Measurements from ENCODE around the gene CCL24.
"Not testable (repeated sequence)": the region's sequence is repeated elsewhere in the genome, so short reads cannot be mapped to it uniquely, and the experiment has no call there.

The CCL24 gene

GRCh38 chr7:75820688-75821087 is 7.1 kb upstream of the CCL24 start:
- no peak overlapping the region for H3K4me3 ChIP-seq (ENCODE audit: low read depth, low read length)

- no peak overlapping the region for H3K4me3 ChIP-seq (ENCODE audit: low read depth, low read length)
These were observed 6.1 kb upstream of the CCL24 start for GRCh38 chr7:75819711-75820110.

GRCh38 chr7:75818472-75818871 is 4.9 kb upstream of the CCL24 start:
- H3K4me3 ChIP-seq (ENCODE audit: low read depth, low read length): no peak overlapping the region

- no peak overlapping the region for H3K4me3 ChIP-seq (ENCODE audit: low read depth, low read length)
These were observed 3.5 kb upstream of the CCL24 start for GRCh38 chr7:75817116-75817515.

- no peak overlapping the region for H3K4me3 ChIP-seq (ENCODE audit: low read depth, low read length)
These were observed 1.9 kb upstream of the CCL24 start for GRCh38 chr7:75815418-75816064.

GRCh38 chr7:75814407-75814947 is 871 bp upstream of the CCL24 start:
- H3K4me3 ChIP-seq (ENCODE audit: low read depth, low read length): no peak overlapping the region

GRCh38 chr7:75813084-75813483 is 522 bp downstream of the CCL24 start:
- no peak overlapping the region for H3K4me3 ChIP-seq (ENCODE audit: low read depth, low read length)

GRCh38 chr7:75811894-75812678 is 1.5 kb downstream of the CCL24 start:
- H3K4me3 ChIP-seq (ENCODE audit: low read depth, low read length): no peak overlapping the region

GRCh38 chr7:75809396-75809795 is 4.2 kb downstream of the CCL24 start:
- H3K4me3 ChIP-seq (ENCODE audit: low read depth, low read length): no peak overlapping the region

GRCh38 chr7:75808106-75808505 is 5.5 kb downstream of the CCL24 start:
- no peak overlapping the region for H3K4me3 ChIP-seq (ENCODE audit: low read depth, low read length)

GRCh38 chr7:75807452-75807851 is 6.2 kb downstream of the CCL24 start:
- no peak overlapping the region for H3K4me3 ChIP-seq (ENCODE audit: low read depth, low read length)

GRCh38 chr7:75806560-75807307 is 6.9 kb downstream of the CCL24 start:
- no peak overlapping the region for H3K4me3 ChIP-seq (ENCODE audit: low read depth, low read length)

GRCh38 chr7:75804705-75805104 is 8.9 kb downstream of the CCL24 start:
- no peak overlapping the region for H3K4me3 ChIP-seq (ENCODE audit: low read depth, low read length)

- no peak overlapping the region for H3K4me3 ChIP-seq (ENCODE audit: low read depth, low read length)
These were observed 9.6 kb downstream of the CCL24 start for GRCh38 chr7:75804004-75804403.

- H3K4me3 ChIP-seq (ENCODE audit: low read depth, low read length): no peak overlapping the region
These were observed 11.1 kb downstream of the CCL24 start for GRCh38 chr7:75802552-75802821.

GRCh38 chr7:75798770-75799169 is 14.8 kb downstream of the CCL24 start:
- no peak overlapping the region for H3K4me3 ChIP-seq (ENCODE audit: low read depth, low read length)

- H3K4me3 ChIP-seq (ENCODE audit: low read depth, low read length): no peak overlapping the region
These were observed 17.2 kb downstream of the CCL24 start for GRCh38 chr7:75796420-75796819.

GRCh38 chr7:75795831-75796285 is 17.7 kb downstream of the CCL24 start:
- H3K4me3 ChIP-seq (ENCODE audit: low read depth, low read length): no peak overlapping the region

GRCh38 chr7:75793676-75794075 is 19.9 kb downstream of the CCL24 start:
- H3K4me3 ChIP-seq (ENCODE audit: low read depth, low read length): no peak overlapping the region

- not testable (repeated sequence) for H3K4me3 ChIP-seq (ENCODE audit: low read depth, low read length)
These were observed 21.0 kb downstream of the CCL24 start for GRCh38 chr7:75792567-75792966.

GRCh38 chr7:75789361-75789924 is 24.2 kb downstream of the CCL24 start:
- no peak overlapping the region for H3K4me3 ChIP-seq (ENCODE audit: low read depth, low read length)
